Measurements from ENCODE around the gene DET1.
"Not testable (repeated sequence)": the region's sequence is repeated elsewhere in the genome, so short reads cannot be mapped to it uniquely, and the experiment has no call there.

The DET1 gene

GRCh38 chr15:88524094-88524493, 22.4 kb downstream of the DET1 start:
- H3K36me3 ChIP-seq (ENCODE audit: control insufficient read depth, insufficient read depth, low read length) = peaks cover 18% of the 10 kb centered on the region

GRCh38 chr15:88518903-88519302, 27.6 kb downstream of the DET1 start:
- Histone ChIP-seq H3K4me1 (ENCODE audit: control insufficient read depth, insufficient read depth, low read length, poor library complexity, severe bottlenecking) (no peaks in the 10 kb centered on the region), H3K36me3 (ENCODE audit: control insufficient read depth, insufficient read depth, low read length) (peaks cover 10% of the 10 kb centered on the region), H3K4me3 (ENCODE audit: extremely low read depth, insufficient read depth, low read length, poor library complexity, severe bottlenecking) (no peak overlapping the region), H3K9me3 (ENCODE audit: control insufficient read depth, low read length) (no peaks in the 10 kb centered on the region), H3K27ac (ENCODE audit: low read depth, low read length, severe bottlenecking) (no peak overlapping the region)
- 79 to 93% methylated on average over 3 of the region's 3 CpGs for WGBS, 2 experiments (ENCODE audit: insufficient coverage in 2 of 2)

More at GRCh38 chr15:88524094-88524493, 22.4 kb downstream of the DET1 start:
- H3K27ac ChIP-seq (ENCODE audit: low read depth, low read length, severe bottlenecking); H3K4me1 ChIP-seq (ENCODE audit: control insufficient read depth, insufficient read depth, low read length, poor library complexity, severe bottlenecking); H3K9me3 ChIP-seq (ENCODE audit: control insufficient read depth, low read length); H3K4me3 ChIP-seq (ENCODE audit: extremely low read depth, insufficient read depth, low read length, poor library complexity, severe bottlenecking): not testable (repeated sequence)
- 96 to 97% methylated on average over 13 to 20 of the region's 23 CpGs for WGBS, 2 experiments (ENCODE audit: insufficient coverage in 2 of 2)

GRCh38 chr15:88513195-88513594, 33.3 kb downstream of the DET1 start:
- Histone ChIP-seq H3K27ac (ENCODE audit: low read depth, low read length, severe bottlenecking) (peak overlapping the region; percentile 70), H3K4me3 (ENCODE audit: extremely low read depth, insufficient read depth, low read length, poor library complexity, severe bottlenecking) (no peak overlapping the region), H3K36me3 (ENCODE audit: control insufficient read depth, insufficient read depth, low read length) (peaks cover 32% of the 10 kb centered on the region), H3K4me1 (ENCODE audit: control insufficient read depth, insufficient read depth, low read length, poor library complexity, severe bottlenecking) (peaks cover 5% of the 10 kb centered on the region), H3K9me3 (ENCODE audit: control insufficient read depth, low read length) (no peaks in the 10 kb centered on the region)
- no CpG with 5 or more reads among the region's 5 CpGs for WGBS, 2 experiments (ENCODE audit: insufficient coverage in 2 of 2)

- no peak overlapping the region for H3K4me3 ChIP-seq (ENCODE audit: extremely low read depth, insufficient read depth, low read length, poor library complexity, severe bottlenecking)
- peaks cover 38% of the 10 kb centered on the region for H3K36me3 ChIP-seq (ENCODE audit: control insufficient read depth, insufficient read depth, low read length)
- H3K4me1 ChIP-seq (ENCODE audit: control insufficient read depth, insufficient read depth, low read length, poor library complexity, severe bottlenecking) = peaks cover 5% of the 10 kb centered on the region
- no peaks in the 10 kb centered on the region for H3K9me3 ChIP-seq (ENCODE audit: control insufficient read depth, low read length)
- H3K27ac ChIP-seq (ENCODE audit: low read depth, low read length, severe bottlenecking) = peak overlapping the region; percentile 70
- WGBS, 2 experiments (ENCODE audit: insufficient coverage in 2 of 2) = 94 to 100% methylated on average over 3 of the region's 5 CpGs
These were observed 33.9 kb downstream of the DET1 start for GRCh38 chr15:88512601-88513000.

GRCh38 chr15:88512078-88512477, 34.4 kb downstream of the DET1 start:
- 90 to 93% methylated on average over 2 to 3 of the region's 3 CpGs for WGBS, 2 experiments (ENCODE audit: insufficient coverage in 2 of 2)
- Histone ChIP-seq H3K27ac (ENCODE audit: low read depth, low read length, severe bottlenecking) (no peak overlapping the region), H3K9me3 (ENCODE audit: control insufficient read depth, low read length) (no peaks in the 10 kb centered on the region), H3K36me3 (ENCODE audit: control insufficient read depth, insufficient read depth, low read length) (peaks cover 41% of the 10 kb centered on the region), H3K4me3 (ENCODE audit: extremely low read depth, insufficient read depth, low read length, poor library complexity, severe bottlenecking) (no peak overlapping the region), H3K4me1 (ENCODE audit: control insufficient read depth, insufficient read depth, low read length, poor library complexity, severe bottlenecking) (peaks cover 5% of the 10 kb centered on the region)

GRCh38 chr15:88511161-88511560, 35.3 kb downstream of the DET1 start:
- WGBS, 2 experiments (ENCODE audit: insufficient coverage in 2 of 2) = 100% methylated on average over 2 of the region's 2 CpGs
- Histone ChIP-seq H3K36me3 (ENCODE audit: control insufficient read depth, insufficient read depth, low read length) (peaks cover 34% of the 10 kb centered on the region), H3K27ac (ENCODE audit: low read depth, low read length, severe bottlenecking) (no peak overlapping the region)

GRCh38 chr15:88509964-88510363, 36.5 kb downstream of the DET1 start:
- Histone ChIP-seq H3K4me1 (ENCODE audit: control insufficient read depth, insufficient read depth, low read length, poor library complexity, severe bottlenecking) (peaks cover 5% of the 10 kb centered on the region), H3K9me3 (ENCODE audit: control insufficient read depth, low read length) (no peaks in the 10 kb centered on the region), H3K27ac (ENCODE audit: low read depth, low read length, severe bottlenecking) (no peak overlapping the region), H3K36me3 (ENCODE audit: control insufficient read depth, insufficient read depth, low read length) (peaks cover 33% of the 10 kb centered on the region), H3K4me3 (ENCODE audit: extremely low read depth, insufficient read depth, low read length, poor library complexity, severe bottlenecking) (no peak overlapping the region)

More at GRCh38 chr15:88511161-88511560, 35.3 kb downstream of the DET1 start:
- peaks cover 5% of the 10 kb centered on the region for H3K4me1 ChIP-seq (ENCODE audit: control insufficient read depth, insufficient read depth, low read length, poor library complexity, severe bottlenecking)
- H3K4me3 ChIP-seq (ENCODE audit: extremely low read depth, insufficient read depth, low read length, poor library complexity, severe bottlenecking) = no peak overlapping the region
- no peaks in the 10 kb centered on the region for H3K9me3 ChIP-seq (ENCODE audit: control insufficient read depth, low read length)

GRCh38 chr15:88509321-88509720, 37.2 kb downstream of the DET1 start:
- H3K36me3 ChIP-seq (ENCODE audit: control insufficient read depth, insufficient read depth, low read length) = peaks cover 31% of the 10 kb centered on the region
- no peaks in the 10 kb centered on the region for H3K9me3 ChIP-seq (ENCODE audit: control insufficient read depth, low read length)
- no peak overlapping the region for H3K4me3 ChIP-seq (ENCODE audit: extremely low read depth, insufficient read depth, low read length, poor library complexity, severe bottlenecking)
- WGBS, 2 experiments (ENCODE audit: insufficient coverage in 2 of 2) = 75 to 91% methylated on average over 4 of the region's 4 CpGs
- H3K27ac ChIP-seq (ENCODE audit: low read depth, low read length, severe bottlenecking) = no peak overlapping the region
- peaks cover 5% of the 10 kb centered on the region for H3K4me1 ChIP-seq (ENCODE audit: control insufficient read depth, insufficient read depth, low read length, poor library complexity, severe bottlenecking)

GRCh38 chr15:88506628-88507027, 39.9 kb downstream of the DET1 start:
- Histone ChIP-seq H3K27ac (ENCODE audit: low read depth, low read length, severe bottlenecking) (no peak overlapping the region), H3K4me3 (ENCODE audit: extremely low read depth, insufficient read depth, low read length, poor library complexity, severe bottlenecking) (no peak overlapping the region), H3K4me1 (ENCODE audit: control insufficient read depth, insufficient read depth, low read length, poor library complexity, severe bottlenecking) (no peaks in the 10 kb centered on the region), H3K36me3 (ENCODE audit: control insufficient read depth, insufficient read depth, low read length) (peaks cover 21% of the 10 kb centered on the region), H3K9me3 (ENCODE audit: control insufficient read depth, low read length) (no peaks in the 10 kb centered on the region)

GRCh38 chr15:88505721-88506120, 40.8 kb downstream of the DET1 start:
- Histone ChIP-seq H3K27ac (ENCODE audit: low read depth, low read length, severe bottlenecking) (no peak overlapping the region), H3K4me3 (ENCODE audit: extremely low read depth, insufficient read depth, low read length, poor library complexity, severe bottlenecking) (no peak overlapping the region), H3K36me3 (ENCODE audit: control insufficient read depth, insufficient read depth, low read length) (peaks cover 14% of the 10 kb centered on the region), H3K9me3 (ENCODE audit: control insufficient read depth, low read length) (no peaks in the 10 kb centered on the region), H3K4me1 (ENCODE audit: control insufficient read depth, insufficient read depth, low read length, poor library complexity, severe bottlenecking) (no peaks in the 10 kb centered on the region)
- WGBS, 2 experiments (ENCODE audit: insufficient coverage in 2 of 2) = 100% methylated on average over 1 to 2 of the region's 2 CpGs

GRCh38 chr15:88504445-88504844, 42.0 kb downstream of the DET1 start:
- Histone ChIP-seq H3K4me1 (ENCODE audit: control insufficient read depth, insufficient read depth, low read length, poor library complexity, severe bottlenecking) (no peaks in the 10 kb centered on the region), H3K27ac (ENCODE audit: low read depth, low read length, severe bottlenecking) (no peak overlapping the region), H3K9me3 (ENCODE audit: control insufficient read depth, low read length) (no peaks in the 10 kb centered on the region), H3K36me3 (ENCODE audit: control insufficient read depth, insufficient read depth, low read length) (peaks cover 10% of the 10 kb centered on the region), H3K4me3 (ENCODE audit: extremely low read depth, insufficient read depth, low read length, poor library complexity, severe bottlenecking) (no peak overlapping the region)
- 57 to 60% methylated on average over 1 of the region's 1 CpG for WGBS, 2 experiments (ENCODE audit: insufficient coverage in 2 of 2)
